ENCODE results near the gene HOXC4. TPM values are rescaled to one million over a fixed set of nuclear protein-coding genes. Genes with fewer than 3 reads are reported as not detected.

HOXC4 gene
- total RNA-seq, 4 donors from 2014 or later: 0.69 to 5.7 (median 2.7) TPM

DNA sequence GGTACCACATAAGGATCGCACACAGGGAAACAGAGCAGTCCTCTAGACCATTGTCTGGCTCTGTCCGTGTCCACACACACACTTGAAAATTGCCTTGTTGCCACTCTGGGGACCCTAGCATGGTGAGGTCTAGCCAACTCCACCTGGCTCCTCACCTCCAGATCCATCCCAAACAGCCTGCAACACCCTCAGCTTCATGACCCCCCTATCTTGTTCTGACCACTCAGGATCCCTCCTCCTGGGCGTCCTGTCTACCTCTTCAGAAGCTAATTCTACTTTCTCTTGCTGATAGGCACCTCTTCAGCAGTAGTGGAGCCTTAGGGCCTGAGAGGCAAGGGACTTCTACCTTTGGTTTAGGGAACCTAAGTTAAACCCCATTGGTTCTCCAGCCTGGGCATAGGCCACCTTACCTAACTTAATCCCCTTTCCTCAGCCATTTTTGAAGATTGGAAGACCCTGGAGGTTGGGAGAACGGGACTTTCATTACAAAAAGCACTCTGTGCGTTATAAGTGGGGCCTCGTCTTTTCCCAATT, 21.5 kb upstream of the HOXC4 start:
- Histone ChIP-seq H3K27ac (peak overlapping the region in 1 of 4 donors; percentile 84), H3K9me3 (peaks cover 0 to 4% (median 0%) of the 10 kb centered on the region in 3 donors), H3K4me3 (no peak overlapping the region), H3K27me3 (peaks cover 82% of the 10 kb centered on the region), H3K4me1 (peaks cover 0 to 48% (median 6%) of the 10 kb centered on the region in 3 donors), H3K36me3 (no peaks in the 10 kb centered on the region)
- no peak for ATAC-seq
- TF ChIP-seq EP300 (IDR thresholded peaks at IDR 0.05) (no peak), POLR2A (IDR thresholded peaks at IDR 0.05) (no peak), POLR2AphosphoS5 (IDR thresholded peaks at IDR 0.05) (no peak)
- TF ChIP-seq, protein P1, sequence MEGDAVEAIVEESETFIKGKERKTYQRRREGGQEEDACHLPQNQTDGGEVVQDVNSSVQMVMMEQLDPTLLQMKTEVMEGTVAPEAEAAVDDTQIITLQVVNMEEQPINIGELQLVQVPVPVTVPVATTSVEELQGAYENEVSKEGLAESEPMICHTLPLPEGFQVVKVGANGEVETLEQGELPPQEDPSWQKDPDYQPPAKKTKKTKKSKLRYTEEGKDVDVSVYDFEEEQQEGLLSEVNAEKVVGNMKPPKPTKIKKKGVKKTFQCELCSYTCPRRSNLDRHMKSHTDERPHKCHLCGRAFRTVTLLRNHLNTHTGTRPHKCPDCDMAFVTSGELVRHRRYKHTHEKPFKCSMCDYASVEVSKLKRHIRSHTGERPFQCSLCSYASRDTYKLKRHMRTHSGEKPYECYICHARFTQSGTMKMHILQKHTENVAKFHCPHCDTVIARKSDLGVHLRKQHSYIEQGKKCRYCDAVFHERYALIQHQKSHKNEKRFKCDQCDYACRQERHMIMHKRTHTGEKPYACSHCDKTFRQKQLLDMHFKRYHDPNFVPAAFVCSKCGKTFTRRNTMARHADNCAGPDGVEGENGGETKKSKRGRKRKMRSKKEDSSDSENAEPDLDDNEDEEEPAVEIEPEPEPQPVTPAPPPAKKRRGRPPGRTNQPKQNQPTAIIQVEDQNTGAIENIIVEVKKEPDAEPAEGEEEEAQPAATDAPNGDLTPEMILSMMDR (IDR thresholded peaks at IDR 0.05): no peak
- 38 to 46% methylated on average over 5 to 6 of the region's 6 CpGs for WGBS, 2 donors (ENCODE audit: low coverage in 1 of 2)

DNA sequence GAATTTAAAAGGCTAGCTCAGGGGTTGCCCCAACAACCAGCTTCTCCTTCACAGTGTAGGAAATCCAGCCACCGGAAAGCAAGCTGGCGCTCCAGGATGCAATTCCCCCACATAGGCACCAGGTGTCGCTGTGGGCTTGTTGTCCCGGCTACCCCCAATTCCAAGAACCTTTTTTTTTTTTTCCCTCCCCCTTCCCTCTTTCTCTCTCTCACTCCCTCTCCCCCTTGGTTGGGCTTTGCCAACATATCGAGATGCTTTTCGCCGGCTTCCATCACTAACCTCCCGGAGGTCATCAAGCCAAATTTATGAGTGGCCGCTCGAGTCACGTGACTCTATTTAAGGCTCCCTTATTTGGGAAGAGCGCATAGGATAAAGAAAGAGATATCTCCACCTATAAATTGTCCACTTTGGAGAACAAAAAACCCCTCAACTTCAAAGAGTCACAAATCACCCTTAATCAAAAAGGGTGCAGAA, 21.0 kb upstream of the HOXC4 start, which contains the start of gene HOXC5:
TSS of gene HOXC5 (plus strand) at position 424 of the 474 bp plus-strand sequence. CDS start 73 bp downstream, outside the sequence.
- H3K36me3 ChIP-seq: no peaks in the 10 kb centered on the region
- H3K27ac ChIP-seq: peak within 1 kb of the TSS in 3 of 4 donors; percentile 67 to 84 (median 75)
- peak within 1 kb of the TSS; percentile 42 to 56 for H3K4me3 ChIP-seq
- H3K4me1 ChIP-seq: peaks cover 0 to 48% (median 6%) of the 10 kb centered on the region in 3 donors
- TF ChIP-seq, protein P1 (IDR thresholded peaks at IDR 0.05): peak; percentile 96 to 99 (median 96)
- TF ChIP-seq POLR2AphosphoS5 (IDR thresholded peaks at IDR 0.05): peak; percentile 22
- no peak for TF ChIP-seq EP300 (IDR thresholded peaks at IDR 0.05)
- TF ChIP-seq POLR2A (IDR thresholded peaks at IDR 0.05): no peak
- H3K9me3 ChIP-seq: peaks cover 0 to 4% (median 0%) of the 10 kb centered on the region in 3 donors
- WGBS, 2 donors (ENCODE audit: low coverage in 1 of 2): 0% methylated on average over 10 to 12 of the region's 12 CpGs
- peak; percentile 26 for ATAC-seq
- peaks cover 78% of the 10 kb centered on the region for H3K27me3 ChIP-seq

DNA sequence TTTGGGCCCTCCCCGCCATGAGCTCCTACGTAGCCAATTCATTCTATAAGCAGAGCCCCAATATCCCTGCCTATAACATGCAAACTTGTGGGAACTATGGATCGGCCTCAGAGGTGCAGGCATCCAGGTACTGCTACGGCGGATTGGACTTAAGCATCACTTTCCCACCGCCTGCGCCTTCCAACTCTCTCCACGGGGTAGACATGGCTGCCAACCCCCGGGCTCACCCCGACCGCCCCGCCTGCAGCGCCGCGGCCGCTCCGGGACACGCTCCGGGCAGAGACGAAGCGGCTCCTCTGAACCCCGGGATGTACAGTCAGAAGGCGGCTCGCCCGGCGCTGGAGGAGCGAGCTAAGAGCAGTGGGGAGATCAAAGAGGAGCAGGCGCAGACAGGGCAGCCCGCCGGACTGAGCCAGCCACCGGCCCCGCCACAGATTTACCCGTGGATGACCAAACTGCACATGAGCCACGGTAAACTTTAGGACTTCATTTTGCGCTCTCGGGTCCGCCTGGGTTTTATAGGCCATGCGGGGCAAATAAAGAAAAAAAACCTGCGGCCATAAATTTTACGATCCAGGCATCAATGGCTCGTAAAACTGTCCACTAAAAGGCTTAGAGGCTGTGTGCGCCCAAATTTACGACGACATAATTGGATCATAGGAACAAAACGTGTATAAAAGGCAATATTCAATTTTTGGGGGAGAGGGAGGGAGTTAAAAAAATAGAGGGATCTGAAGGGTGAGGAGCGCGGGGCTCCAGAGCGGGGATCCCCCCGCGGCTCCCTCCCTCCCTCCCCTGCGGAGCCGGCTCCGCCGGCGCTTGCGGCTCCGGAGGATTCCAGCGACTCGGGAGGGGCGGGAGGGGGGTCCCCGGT, 20.3 kb upstream of the HOXC4 start:
- peak; percentile 48 for ATAC-seq
- Histone ChIP-seq H3K4me1 (peaks cover 0 to 49% (median 6%) of the 10 kb centered on the region in 3 donors), H3K4me3 (peak overlapping the region; percentile 42 to 56), H3K36me3 (no peaks in the 10 kb centered on the region), H3K27ac (peak overlapping the region in 3 of 4 donors; percentile 67 to 84 (median 75)), H3K27me3 (peaks cover 71% of the 10 kb centered on the region), H3K9me3 (peaks cover 0 to 4% (median 0%) of the 10 kb centered on the region in 3 donors)
- peak; percentile 17 for TF ChIP-seq POLR2AphosphoS5 (IDR thresholded peaks at IDR 0.05)
- TF ChIP-seq, protein P1 (IDR thresholded peaks at IDR 0.05): no peak
- 0 to 1% methylated on average over 14 to 17 of the region's 61 CpGs for WGBS, 2 donors (ENCODE audit: low coverage in 1 of 2)

- H3K27me3 ChIP-seq: peaks cover 63% of the 10 kb centered on the region
- peak; percentile 36 for ATAC-seq
- peak overlapping the region in 2 of 4 donors; percentile 67 to 84 for H3K27ac ChIP-seq
Measured at GRCh38 chr12:54033980-54034784, 19.5 kb upstream of the HOXC4 start.

More at GRCh38 chr12:54033980-54034784, 19.5 kb upstream of the HOXC4 start:
- TF ChIP-seq POLR2AphosphoS5 (IDR thresholded peaks at IDR 0.05) (no peak), EP300 (IDR thresholded peaks at IDR 0.05) (no peak), POLR2A (IDR thresholded peaks at IDR 0.05) (no peak)
- TF ChIP-seq, protein P1 (IDR thresholded peaks at IDR 0.05): no peak
- Histone ChIP-seq H3K4me3 (peak overlapping the region; percentile 42 to 56), H3K36me3 (no peaks in the 10 kb centered on the region), H3K4me1 (peaks cover 0 to 49% (median 10%) of the 10 kb centered on the region in 3 donors), H3K9me3 (peaks cover 0 to 4% (median 0%) of the 10 kb centered on the region in 3 donors)
- WGBS, 2 donors (ENCODE audit: low coverage in 1 of 2): 36 to 77% methylated on average over 7 to 23 of the region's 57 CpGs
